HCT116 (cell line): ENCODE results near the gene PEAK1. TPM values are rescaled to one million over a fixed set of nuclear protein-coding genes. Genes with fewer than 3 reads are reported as not detected.

Experiments
- ATAC-seq: fragments of 200-7000 bp; cut with Tn5 transposase; 2 replicates; pipeline ENCODE4 v1.9.1; 2020; ENCODE audit warnings: mild to moderate bottlenecking, moderate library complexity
- BruUV-seq: library from RNA; stranded (reverse); fragments of 400-500 nt; replicated peaks from 2 replicates; lab custom pipeline; 2021; lab: Mats Ljungman, UMichigan
- CTCF ChIA-PET: fragments of 300-600 bp; sonication (Branson Sonifier 250); formaldehyde crosslinking; loops from one replicate; lab custom pipeline; 2021; ENCODE audit warnings: antibody characterized with exemption; lab: Charles Lee
- POLR2A ChIA-PET: fragments of 300-600, 350-600 bp; sonication (Branson Sonifier 250); formaldehyde crosslinking; loops from one replicate; lab custom pipeline; 2021; ENCODE audit warnings: antibody characterized with exemption; lab: Charles Lee
- RAD21 ChIA-PET, 2 experiments: fragments of 300-600 bp; sonication (Branson Sonifier 250); formaldehyde crosslinking; loops; one replicate each; lab custom pipeline; 2023; ENCODE audit warnings: low total read pairs in 2 of 2; ENCODE audit not compliant: uncharacterized antibody in 2 of 2, unreplicated experiment in 2 of 2, low non-redundant PET in 1 of 2; lab: Charles Lee
- DNase-seq: peaks from one replicate; pipeline ENCODE4 v3.0.0-alpha.2; 2010; ENCODE audit warnings: low read depth, low spot score
- H2AFZ ChIP-seq: fragments of 200-600 bp; shearing (Covaris generic), sonication (generic); 2 replicates; pipeline ENCODE4 v1.6.1; 2017; ENCODE audit warnings: low read depth, mixed run types, mixed read lengths, antibody characterized with exemption, low read length; ENCODE audit not compliant: poor library complexity, severe bottlenecking
- H3K27ac ChIP-seq: 2 replicates; pipeline ENCODE4 v1.5.1; 2012; ENCODE audit warnings: low read depth, low read length
- H3K27me3 ChIP-seq: fragments of 200-600 bp; sonication (generic); 2 replicates; pipeline ENCODE4 v1.6.1; 2016; ENCODE audit warnings: mixed run types, low read length, mixed read lengths; ENCODE audit not compliant: insufficient read depth
- H3K36me3 ChIP-seq, 2 experiments: fragments of 200-500 bp in 1 of 2; fragments of 200-600 bp in 1 of 2; sonication (Bioruptor generic) in 1 of 2; sonication (generic) in 1 of 2; 2 replicates each; pipeline versions ENCODE4 v1.5.1 to v1.6.1; 2014 to 2016; ENCODE audit warnings: low read length in 2 of 2, inconsistent platforms in 1 of 2, mixed read lengths in 1 of 2, mixed run types in 1 of 2; ENCODE audit not compliant: insufficient read depth in 2 of 2, control insufficient read depth in 1 of 2
- H3K4me1 ChIP-seq, 2 experiments: fragments of 200-600 bp in 1 of 2; sonication (generic) in 1 of 2; 2 replicates each; pipeline versions ENCODE4 v1.5.1 to v1.6.1; 2012 to 2017; ENCODE audit warnings: low read length in 2 of 2, inconsistent platforms in 1 of 2, mild to moderate bottlenecking in 1 of 2, mixed read lengths in 1 of 2, mixed run types in 1 of 2, moderate library complexity in 1 of 2; ENCODE audit not compliant: insufficient read depth in 2 of 2, control insufficient read depth in 1 of 2
- H3K4me2 ChIP-seq: fragments of 200-600 bp; sonication (generic); 2 replicates; pipeline ENCODE4 v1.6.1; 2017; ENCODE audit warnings: mixed run types, low read length, mixed read lengths
- H3K4me3 ChIP-seq, 2 experiments: fragments of 200-600 bp in 1 of 2; sonication (generic) in 1 of 2; replicated peaks in 1 of 2; 2 replicates each; pipeline ENCODE4 v1.5.1; 2011 to 2016; ENCODE audit warnings: low read length in 2 of 2, control low read depth in 1 of 2, low read depth in 1 of 2, mild to moderate bottlenecking in 1 of 2, mixed read lengths in 1 of 2, mixed run types in 1 of 2
- H3K79me2 ChIP-seq: fragments of 200-600 bp; sonication (generic); 2 replicates; pipeline ENCODE4 v1.6.1; 2017; ENCODE audit warnings: mild to moderate bottlenecking, mixed run types, low read length, moderate library complexity, mixed read lengths; ENCODE audit not compliant: insufficient read depth
- H3K9ac ChIP-seq: fragments of 200-600 bp; sonication (generic); 2 replicates; pipeline ENCODE4 v1.6.1; 2016; ENCODE audit warnings: low read length, mixed read lengths
- H3K9me2 ChIP-seq: fragments of 200-600 bp; sonication (generic), shearing (Covaris generic); 2 replicates; pipeline ENCODE4 v1.6.1; 2017; ENCODE audit warnings: mixed run types, mild to moderate bottlenecking, moderate library complexity; ENCODE audit not compliant: insufficient read depth
- H3K9me3 ChIP-seq, 2 experiments: fragments of 200-500 bp in 1 of 2; fragments of 200-600 bp in 1 of 2; sonication (Bioruptor generic) in 1 of 2; sonication (generic) in 1 of 2; 2 replicates each; pipeline ENCODE4 v1.6.1; 2014 to 2017; ENCODE audit warnings: low read length in 2 of 2, mixed read lengths in 2 of 2, inconsistent platforms in 1 of 2, low read depth in 1 of 2, mild to moderate bottlenecking in 1 of 2, mixed run types in 1 of 2, moderate library complexity in 1 of 2; ENCODE audit not compliant: control insufficient read depth in 1 of 2, insufficient read depth in 1 of 2
- H4K20me1 ChIP-seq: fragments of 200-600 bp; sonication (generic), shearing (Covaris generic); 2 replicates; pipeline ENCODE4 v1.6.1; 2017; ENCODE audit warnings: mixed run types, mild to moderate bottlenecking, moderate library complexity; ENCODE audit not compliant: insufficient read depth
- ATF3 ChIP-seq: IDR thresholded peaks from 2 replicates; pipeline ENCODE4 v1.6.1; 2012
- CEBPB ChIP-seq: IDR thresholded peaks from 2 replicates; pipeline ENCODE4 v1.6.1; 2012; ENCODE audit warnings: low read depth
- CTCF ChIP-seq, 3 experiments: fragments of 200-600 bp in 1 of 3; sonication (generic) in 1 of 3; IDR thresholded peaks in 2 of 3; conservative IDR thresholded peaks in 1 of 3; 2 replicates each; pipeline ENCODE4 v1.5.1; 2012 to 2017; ENCODE audit warnings: low read depth in 2 of 3, low read length in 2 of 3, antibody characterized with exemption in 1 of 3, borderline replicate concordance in 1 of 3, control low read depth in 1 of 3, mild to moderate bottlenecking in 1 of 3, mixed read lengths in 1 of 3, mixed run types in 1 of 3, moderate library complexity in 1 of 3; ENCODE audit not compliant: insufficient read depth in 1 of 3
- ELF1 ChIP-seq: IDR thresholded peaks from 2 replicates; pipeline ENCODE4 v1.6.1; 2012; ENCODE audit warnings: low read depth, borderline replicate concordance
- EZH2 ChIP-seq: fragments of 200-600 bp; sonication (generic); IDR thresholded peaks from 2 replicates; pipeline ENCODE4 v1.6.1; 2017; ENCODE audit warnings: antibody characterized with exemption, mixed run types
- FOSL1 ChIP-seq: IDR thresholded peaks from 2 replicates; pipeline ENCODE4 v1.6.1; 2012; ENCODE audit warnings: low read depth
- JUND ChIP-seq: IDR thresholded peaks from 2 replicates; pipeline ENCODE4 v1.6.1; 2012
- MAX ChIP-seq: IDR thresholded peaks from 2 replicates; pipeline ENCODE4 v1.6.1; 2012
- POLR2AphosphoS5 ChIP-seq: IDR thresholded peaks from 2 replicates; pipeline ENCODE4 v1.6.1; 2011; ENCODE audit warnings: mild to moderate bottlenecking, low read depth, low read length, moderate library complexity
- REST ChIP-seq: IDR thresholded peaks from 2 replicates; pipeline ENCODE4 v1.6.1; 2012; ENCODE audit warnings: low read depth
- SIN3A ChIP-seq: IDR thresholded peaks from 2 replicates; pipeline ENCODE4 v1.6.1; 2012; ENCODE audit warnings: low read depth
- SP1 ChIP-seq: IDR thresholded peaks from 2 replicates; pipeline ENCODE4 v1.6.1; 2012; ENCODE audit warnings: low read depth
- TCF7L2 ChIP-seq: IDR thresholded peaks from 2 replicates; pipeline ENCODE4 v1.7.0; 2011; ENCODE audit warnings: borderline replicate concordance, inconsistent platforms; ENCODE audit not compliant: insufficient read depth, insufficient read length; ENCODE audit errors: extremely low read depth
- YY1 ChIP-seq: IDR thresholded peaks from 2 replicates; pipeline ENCODE4 v1.6.1; 2011; ENCODE audit warnings: low read length, low read depth, moderate library complexity, mild to moderate bottlenecking; ENCODE audit not compliant: insufficient replicate concordance; ENCODE audit errors: extremely low read depth
- ZFX ChIP-seq: fragments of 450-650 bp; IDR thresholded peaks from 2 replicates; pipeline ENCODE4 v1.6.1; 2017
- intact Hi-C: fragments of 100-400 bp; cut with micrococcal nuclease; formaldehyde crosslinking; loops from 2 replicates; pipeline ENCODE4 v1.10.0; 2022
- total RNA-seq: library from RNA; stranded (reverse); gene quantifications from one replicate; pipeline ENCODE4 v1.2.1, GENCODE V29; 2021; ENCODE audit not compliant: unreplicated experiment

PEAK1 gene
- total RNA-seq, 1 experiment from 2014 or later = 23.4 TPM

GRCh38 chr15:77076323-77076915 is 343.5 kb downstream of the PEAK1 start:
- POLR2A ChIA-PET = no interaction called here
- ATAC-seq = no peak
- H3K27me3 ChIP-seq = no peaks in the 10 kb centered on the region
- intact Hi-C loops = no loop called here
- H3K27ac ChIP-seq = no peak overlapping the region
- H4K20me1 ChIP-seq = no peaks in the 10 kb centered on the region
- H3K4me1 ChIP-seq = peaks cover 0 to 1% of the 10 kb centered on the region in 2 experiments; a peak in 2 of 4 replicates
- H3K4me3 ChIP-seq = no peak overlapping the region
- no peak overlapping the region for H3K4me2 ChIP-seq
- H3K79me2 ChIP-seq = no peaks in the 10 kb centered on the region
- H3K9ac ChIP-seq = no peak overlapping the region
- DNase-seq = no peak
- TF ChIP-seq MAX = no peak
- no peak for TF ChIP-seq YY1
- no peak for TF ChIP-seq FOSL1
- TF ChIP-seq JUND = no peak
- no peak for TF ChIP-seq CTCF (IDR thresholded peaks at IDR 0.05 in 2 of 3, conservative IDR thresholded peaks at IDR 0.05 in 1 of 3; ENCODE audit: borderline replicate concordance in 1 of 3, insufficient read depth in 1 of 3, low read depth in 2 of 3, low read length in 2 of 3)
- no peak for TF ChIP-seq EZH2
- TF ChIP-seq ATF3 = no peak
- TF ChIP-seq ELF1 = no peak
- no peak for TF ChIP-seq REST
- no peak for TF ChIP-seq SIN3A
- TF ChIP-seq SP1 = no peak
- TF ChIP-seq CEBPB = no peak
- no peak for TF ChIP-seq POLR2AphosphoS5
- TF ChIP-seq TCF7L2 = no peak
- no peak for TF ChIP-seq ZFX
- TF ChIP-seq, all 23 proteins: peak for 0
- no peaks in the 10 kb centered on the region for H3K36me3 ChIP-seq
- BruUV-seq = no TSS peak
- no peaks in the 10 kb centered on the region for H3K9me2 ChIP-seq
- CTCF ChIA-PET = no interaction called here
- RAD21 ChIA-PET = no interaction called here
- no peaks in the 10 kb centered on the region for H3K9me3 ChIP-seq
- H2AFZ ChIP-seq = no peak overlapping the region
